ENCODE measurements around the gene ASF1B.

Gene ASF1B

DNA sequence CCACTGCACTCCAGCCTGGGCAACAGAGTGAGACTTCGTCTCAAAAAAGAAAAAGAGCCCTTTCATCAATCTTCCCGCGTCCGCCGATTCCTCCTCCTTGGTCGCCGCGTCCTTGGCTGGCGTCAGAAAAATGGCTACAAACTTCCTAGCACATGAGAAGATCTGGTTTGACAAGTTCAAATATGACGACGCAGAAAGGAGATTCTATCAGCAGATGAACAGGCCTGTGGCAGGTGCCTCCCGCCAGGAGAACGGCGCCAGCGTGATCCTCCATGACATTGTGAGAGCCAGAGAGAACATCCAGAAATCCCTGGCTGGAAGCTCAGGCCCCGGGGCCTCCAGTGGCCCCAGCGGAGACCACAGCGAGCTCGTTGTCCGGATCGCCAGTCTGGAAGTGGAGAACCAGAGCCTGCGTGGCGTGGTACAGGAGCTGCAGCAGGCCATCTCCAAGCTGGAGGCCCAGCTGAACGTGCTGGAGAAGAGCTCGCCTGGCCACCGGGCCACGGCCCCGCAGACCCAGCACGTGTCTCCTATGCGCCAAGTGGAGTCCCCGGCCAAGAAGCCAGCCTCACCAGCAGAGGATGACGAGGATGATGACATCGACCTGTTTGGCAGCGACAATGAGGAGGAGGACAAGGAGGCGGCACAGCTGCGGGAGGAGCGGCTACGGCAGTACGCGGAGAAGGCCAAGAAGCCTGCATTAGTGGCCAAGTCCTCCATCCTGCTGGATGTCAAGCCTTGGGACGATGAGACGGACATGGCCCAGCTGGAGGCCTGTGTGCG is 65.9 kb downstream of the ASF1B start:
- TF ChIP-seq CTCF (conservative IDR thresholded peaks at IDR 0.05; ENCODE audit: control insufficient read depth, insufficient read depth, low read depth, low read length) = no peak
- no peak for DNase-seq (ENCODE audit: low read depth)
- no peak overlapping the region for H3K4me3 ChIP-seq (ENCODE audit: control insufficient read depth, low read depth, low read length)
